Measurements from ENCODE around the gene TNRC6C. TPM values are rescaled to one million over a fixed set of nuclear protein-coding genes. Genes with fewer than 3 reads are reported as not detected.

TNRC6C gene
- 10 to 100 TPM; 12.7 to 16.2 (median 13.7) TPM for polyA plus RNA-seq (ENCODE audit: insufficient read length in 4 of 4)

- DNase-seq (ENCODE audit: low read depth in 4 of 4, low spot score in 3 of 4) = peak; percentile 94 to 97 (median 96)
Measured at GRCh38 chr17:77957857-77958715, at the start of gene TNRC6C. TNRC6C (plus strand) TSS chr17:77958703; CDS start chr17:78004207, 45,504 bp downstream.

- DNase-seq (ENCODE audit: low read depth in 4 of 4, low spot score in 3 of 4) = no peak
Measured at GRCh38 chr17:77909236-77909635, 49.3 kb upstream of the TNRC6C start.

GRCh38 chr17:77909816-77910215 is 48.7 kb upstream of the TNRC6C start:
- no peak for DNase-seq (ENCODE audit: low read depth in 4 of 4, low spot score in 3 of 4)

- DNase-seq (ENCODE audit: low read depth in 4 of 4, low spot score in 3 of 4) = peak; percentile 57 to 84 (median 70)
Measured at GRCh38 chr17:77914385-77915254, 43.9 kb upstream of the TNRC6C start.

GRCh38 chr17:77915594-77916021 is 42.9 kb upstream of the TNRC6C start:
- DNase-seq (ENCODE audit: low read depth in 4 of 4, low spot score in 3 of 4) = no peak

- DNase-seq (ENCODE audit: low read depth in 4 of 4, low spot score in 3 of 4) = no peak
Measured at GRCh38 chr17:77916264-77916663, 42.2 kb upstream of the TNRC6C start.

GRCh38 chr17:77916703-77917481 is 41.6 kb upstream of the TNRC6C start:
- no peak for DNase-seq (ENCODE audit: low read depth in 4 of 4, low spot score in 3 of 4)

- no peak for DNase-seq (ENCODE audit: low read depth in 4 of 4, low spot score in 3 of 4)
Measured at GRCh38 chr17:77919276-77919675, 39.2 kb upstream of the TNRC6C start.

- no peak for DNase-seq (ENCODE audit: low read depth in 4 of 4, low spot score in 3 of 4)
Measured at GRCh38 chr17:77923135-77923534, 35.4 kb upstream of the TNRC6C start.

- DNase-seq (ENCODE audit: low read depth in 4 of 4, low spot score in 3 of 4) = no peak
Measured at GRCh38 chr17:77923776-77924513, 34.6 kb upstream of the TNRC6C start.

- no peak for DNase-seq (ENCODE audit: low read depth in 4 of 4, low spot score in 3 of 4)
Measured at GRCh38 chr17:77924757-77925336, 33.7 kb upstream of the TNRC6C start.

GRCh38 chr17:77925831-77926543 is 32.5 kb upstream of the TNRC6C start:
- DNase-seq (ENCODE audit: low read depth in 4 of 4, low spot score in 3 of 4) = no peak

GRCh38 chr17:77926981-77927380 is 31.5 kb upstream of the TNRC6C start:
- DNase-seq (ENCODE audit: low read depth in 4 of 4, low spot score in 3 of 4) = no peak

GRCh38 chr17:77927777-77928518 is 30.6 kb upstream of the TNRC6C start:
- DNase-seq (ENCODE audit: low read depth in 4 of 4, low spot score in 3 of 4) = no peak

GRCh38 chr17:77928519-77929179 is 29.9 kb upstream of the TNRC6C start:
- DNase-seq (ENCODE audit: low read depth in 4 of 4, low spot score in 3 of 4) = no peak

GRCh38 chr17:77929180-77929564 is 29.3 kb upstream of the TNRC6C start:
- DNase-seq (ENCODE audit: low read depth in 4 of 4, low spot score in 3 of 4) = no peak

GRCh38 chr17:77929871-77930436 is 28.5 kb upstream of the TNRC6C start:
- no peak for DNase-seq (ENCODE audit: low read depth in 4 of 4, low spot score in 3 of 4)
